ENCODE measurements around the gene NDOR1.
A peak's percentile ranks its signal among the peaks of the same experiment; 100 is the strongest.
"Not testable (repeated sequence)": the region's sequence is repeated elsewhere in the genome, so short reads cannot be mapped to it uniquely, and the experiment has no call there.

Gene NDOR1

DNA sequence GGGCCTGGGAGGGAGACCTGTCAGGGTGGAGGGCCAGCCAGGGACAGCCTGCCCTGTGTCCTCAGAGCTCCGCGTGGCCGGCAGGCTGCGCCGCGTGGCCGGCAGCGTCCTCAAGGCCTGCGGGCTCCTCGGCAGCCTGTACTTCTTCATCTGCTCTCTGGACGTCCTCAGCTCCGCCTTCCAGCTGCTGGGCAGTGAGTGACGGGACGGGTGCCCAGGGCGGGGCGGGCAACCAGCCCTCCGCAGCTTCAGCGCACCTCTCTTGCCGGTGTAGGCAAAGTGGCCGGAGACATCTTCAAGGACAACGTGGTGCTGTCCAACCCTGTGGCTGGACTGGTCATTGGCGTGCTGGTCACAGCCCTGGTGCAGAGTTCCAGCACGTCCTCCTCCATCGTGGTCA is 27.0 kb downstream of the NDOR1 start:
- no peak for DNase-seq (ENCODE audit: low spot score)

DNA sequence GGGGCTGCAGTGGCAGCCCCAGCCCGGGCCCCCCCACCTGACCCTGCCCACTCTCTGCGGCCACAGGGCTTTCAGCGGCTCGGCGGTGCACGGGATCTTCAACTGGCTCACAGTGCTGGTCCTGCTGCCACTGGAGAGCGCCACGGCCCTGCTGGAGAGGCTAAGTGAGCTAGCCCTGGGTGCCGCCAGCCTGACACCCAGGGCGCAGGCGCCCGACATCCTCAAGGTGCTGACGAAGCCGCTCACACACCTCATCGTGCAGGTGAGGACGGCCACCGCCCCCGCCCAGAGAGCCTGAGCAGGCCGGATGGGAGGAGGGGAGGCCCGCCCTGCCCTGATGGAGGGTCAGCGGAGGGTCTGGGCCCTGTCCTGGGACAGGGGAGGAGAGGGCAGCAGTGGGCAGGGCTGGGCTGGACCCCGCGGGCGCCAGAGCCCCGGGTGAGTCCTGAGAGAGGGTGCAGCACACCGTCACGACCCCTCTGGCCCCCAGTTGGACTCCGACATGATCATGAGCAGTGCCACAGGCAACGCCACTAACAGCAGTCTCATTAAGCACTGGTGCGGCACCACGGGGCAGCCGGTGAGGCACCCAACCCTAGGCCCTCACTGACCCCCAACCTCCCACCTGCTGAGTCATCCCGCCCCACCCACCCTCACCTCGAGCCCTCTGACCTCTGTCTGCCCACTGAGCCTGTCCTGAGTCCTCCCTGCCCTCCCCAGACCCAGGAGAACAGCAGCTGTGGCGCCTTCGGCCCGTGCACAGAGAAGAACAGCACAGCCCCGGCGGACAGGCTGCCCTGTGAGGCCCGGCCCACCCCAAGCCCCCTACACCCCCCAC is 27.9 kb downstream of the NDOR1 start:
- no peak for DNase-seq (ENCODE audit: low spot score)

DNA sequence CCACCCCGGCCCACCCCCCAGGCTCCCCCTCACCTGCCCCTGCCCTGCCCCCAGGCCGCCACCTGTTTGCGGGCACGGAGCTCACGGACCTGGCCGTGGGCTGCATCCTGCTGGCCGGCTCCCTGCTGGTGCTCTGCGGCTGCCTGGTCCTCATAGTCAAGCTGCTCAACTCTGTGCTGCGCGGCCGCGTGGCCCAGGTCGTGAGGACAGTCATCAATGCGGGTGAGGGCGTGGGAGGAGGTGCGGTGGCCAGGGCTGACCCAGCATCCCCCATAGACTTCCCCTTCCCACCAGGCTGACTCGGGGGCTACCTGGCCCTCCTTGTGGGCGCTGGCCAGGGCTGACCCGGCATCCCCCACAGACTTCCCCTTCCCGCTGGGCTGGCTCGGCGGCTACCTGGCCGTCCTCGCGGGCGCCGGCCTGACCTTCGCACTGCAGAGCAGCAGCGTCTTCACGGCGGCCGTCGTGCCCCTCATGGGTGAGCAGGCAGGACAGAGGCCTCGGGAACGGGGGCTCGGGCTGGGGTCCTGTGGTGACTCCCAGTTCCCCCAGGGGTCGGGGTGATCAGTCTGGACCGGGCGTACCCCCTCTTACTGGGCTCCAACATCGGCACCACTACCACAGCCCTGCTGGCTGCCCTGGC is 28.7 kb downstream of the NDOR1 start:
- no peak for DNase-seq (ENCODE audit: low spot score)

DNA sequence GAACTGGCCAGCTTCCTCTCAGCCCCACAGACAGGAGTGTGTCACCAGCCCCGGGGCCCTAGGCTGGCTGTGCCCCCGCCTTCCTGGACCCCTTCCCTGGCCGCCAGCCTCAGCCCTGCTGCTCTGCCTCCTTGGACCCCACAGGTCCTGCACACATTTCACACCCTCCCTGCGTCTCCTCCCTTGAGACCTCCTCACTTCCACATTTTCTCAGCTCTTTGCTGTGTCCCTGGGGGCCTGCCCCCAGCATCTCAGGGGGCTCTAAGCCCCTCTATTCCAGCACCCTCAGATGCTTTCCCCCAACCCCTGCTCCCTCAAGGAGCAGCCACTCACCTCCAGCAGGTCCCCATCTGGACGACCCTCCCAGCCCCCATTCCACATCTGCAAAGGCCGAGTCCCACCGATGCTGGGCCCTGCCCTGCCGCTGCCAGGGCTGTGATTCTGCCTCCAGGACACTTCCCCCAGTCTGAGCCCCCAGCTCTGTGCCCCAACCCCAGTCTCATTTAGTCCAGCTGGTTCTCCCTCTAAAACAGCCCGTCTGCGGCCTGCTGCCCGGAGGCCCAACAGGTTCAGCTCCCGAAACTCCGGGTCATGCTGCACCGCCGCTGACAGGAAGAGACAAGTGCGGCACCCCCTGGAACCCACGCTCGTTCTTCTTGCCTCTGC is 29.4 kb downstream of the NDOR1 start:
- DNase-seq (ENCODE audit: low spot score), result no peak

DNA sequence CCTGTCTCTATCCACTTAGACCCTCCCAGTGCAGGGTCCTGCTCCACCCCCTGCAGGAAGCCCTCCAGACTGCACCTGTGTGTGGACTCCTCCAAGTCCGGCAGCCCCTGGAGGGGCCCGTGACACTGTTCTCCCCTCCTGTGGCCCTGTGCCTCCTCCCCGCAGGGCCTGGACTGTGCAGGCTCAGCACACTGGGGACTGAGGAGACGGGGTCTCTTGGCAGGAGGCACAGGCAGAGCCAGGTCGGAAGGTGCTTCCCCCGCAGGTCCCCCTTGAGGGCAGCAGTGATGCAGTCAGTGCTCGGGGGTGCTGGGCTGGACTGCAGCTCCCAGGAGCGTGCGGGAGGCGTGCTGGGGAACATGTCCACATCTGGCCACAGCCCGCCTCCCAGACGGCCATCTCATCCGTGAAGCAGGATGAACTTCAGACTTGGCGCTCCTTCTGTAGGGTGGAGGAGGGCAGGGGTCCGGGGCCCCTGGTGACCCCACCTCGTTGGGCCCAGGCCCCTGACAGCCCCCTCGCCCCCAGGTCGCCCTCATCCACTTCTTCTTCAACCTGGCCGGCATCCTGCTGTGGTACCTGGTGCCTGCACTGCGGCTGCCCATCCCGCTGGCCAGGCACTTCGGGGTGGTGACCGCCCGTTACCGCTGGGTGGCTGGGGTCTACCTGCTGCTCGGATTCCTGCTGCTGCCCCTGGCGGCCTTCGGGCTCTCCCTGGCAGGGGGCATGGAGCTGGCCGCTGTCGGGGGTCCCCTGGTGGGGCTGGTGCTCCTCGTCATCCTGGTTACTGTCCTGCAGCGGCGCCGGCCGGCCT is 30.1 kb downstream of the NDOR1 start:
- no peak for DNase-seq (ENCODE audit: low spot score)

DNA sequence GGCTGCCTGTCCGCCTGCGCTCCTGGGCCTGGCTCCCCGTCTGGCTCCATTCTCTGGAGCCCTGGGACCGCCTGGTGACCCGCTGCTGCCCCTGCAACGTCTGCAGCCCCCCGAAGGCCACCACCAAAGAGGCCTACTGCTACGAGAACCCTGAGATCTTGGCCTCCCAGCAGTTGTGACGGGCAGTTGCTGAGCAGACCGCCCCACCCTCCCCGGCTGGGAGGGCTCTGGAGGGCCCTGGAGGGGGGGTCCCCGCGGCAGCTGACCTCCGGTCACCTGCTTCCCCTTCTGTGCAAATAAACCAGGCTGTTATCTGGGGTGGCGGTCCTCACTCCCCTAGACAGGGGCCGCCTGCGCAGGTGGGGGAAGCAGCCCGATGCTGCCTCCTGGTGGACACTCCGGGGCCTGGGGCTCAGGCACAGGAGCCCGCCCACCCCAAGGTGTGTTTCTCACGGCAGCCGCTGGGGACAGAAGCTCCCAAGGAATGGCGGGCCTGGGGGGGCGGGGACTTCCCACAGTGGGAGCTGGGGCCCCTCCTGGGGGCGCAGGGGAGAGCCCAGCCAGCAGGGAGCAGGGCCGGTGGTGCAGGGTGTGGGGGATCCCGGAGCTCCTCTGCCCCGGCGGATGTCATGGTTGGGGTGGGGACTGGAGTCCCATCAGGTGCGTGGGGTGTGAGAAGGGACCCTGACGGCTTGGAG is 30.9 kb downstream of the NDOR1 start:
- peak; percentile 98 for DNase-seq (ENCODE audit: low spot score)

DNA sequence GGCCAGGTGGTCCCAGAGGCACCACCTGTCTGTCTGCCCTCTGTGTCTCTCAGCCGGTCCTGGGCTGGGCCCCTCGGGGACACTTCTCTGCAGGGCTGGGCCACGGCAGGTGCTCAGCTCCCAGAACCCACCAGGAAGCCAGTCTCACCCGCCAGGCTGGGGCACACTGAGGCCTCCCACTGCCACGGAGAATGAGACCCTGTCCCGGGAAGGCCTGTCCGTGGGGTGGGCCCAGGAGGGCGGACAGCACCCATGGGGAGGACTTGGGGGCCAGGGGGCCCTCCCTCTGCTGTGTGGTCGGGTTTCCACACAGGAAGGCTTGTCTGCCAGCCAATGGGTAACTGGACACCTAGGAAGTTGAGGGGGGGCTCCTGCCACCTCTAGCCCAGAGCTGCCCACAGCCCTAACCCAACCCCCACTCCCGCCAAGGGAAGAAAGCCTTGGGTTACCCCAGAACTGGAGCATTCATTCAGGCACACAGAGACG is 31.5 kb downstream of the NDOR1 start:
- no peak for DNase-seq (ENCODE audit: low spot score)

DNA sequence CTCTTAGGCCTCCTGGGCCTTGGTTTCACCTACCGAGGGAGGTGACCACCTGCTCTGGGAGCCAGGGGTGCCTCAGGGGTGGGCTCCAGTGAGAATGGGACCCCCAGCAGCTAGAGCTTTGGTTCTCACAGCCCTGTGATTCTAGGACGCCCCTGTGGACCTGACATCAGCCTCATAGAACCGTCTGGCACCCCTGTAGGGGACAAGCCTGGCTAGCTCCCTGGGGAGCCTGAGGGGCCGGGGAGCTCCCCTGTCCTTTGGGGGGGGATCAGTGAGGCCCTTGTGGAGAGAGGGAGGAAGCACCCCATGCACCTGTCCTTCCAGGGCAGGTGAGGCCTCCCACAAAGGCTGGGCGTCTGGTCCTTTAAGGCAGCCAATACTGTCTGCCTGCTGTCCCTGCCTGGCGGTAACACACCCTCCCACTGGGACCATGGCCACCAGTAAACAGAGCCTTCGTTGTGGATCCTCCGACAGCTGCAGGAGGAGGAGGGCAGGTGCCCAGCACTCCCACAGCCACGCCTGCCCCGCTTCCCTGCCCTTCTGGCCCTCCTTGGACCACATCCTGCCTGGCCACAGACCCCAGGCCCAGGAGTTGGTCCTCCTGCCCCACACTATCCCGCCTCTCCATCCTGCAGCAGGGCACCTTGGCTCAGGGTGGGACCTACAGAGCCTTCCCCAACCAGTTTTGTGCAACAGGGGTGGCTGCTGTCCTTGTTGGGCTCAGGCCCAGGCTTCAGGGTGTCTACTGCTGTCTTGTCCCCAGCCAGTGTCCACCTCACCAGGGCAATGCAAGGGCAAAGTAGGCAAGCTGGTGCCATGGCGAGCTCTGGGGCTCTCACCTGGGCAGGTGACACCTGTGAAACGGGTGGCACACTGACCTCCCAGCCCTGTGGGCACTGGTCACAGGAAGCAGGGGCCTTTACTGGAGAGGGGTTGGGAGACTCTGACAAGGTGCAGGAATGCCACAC is 32.5 kb downstream of the NDOR1 start:
- DNase-seq (ENCODE audit: low spot score), result no peak

DNA sequence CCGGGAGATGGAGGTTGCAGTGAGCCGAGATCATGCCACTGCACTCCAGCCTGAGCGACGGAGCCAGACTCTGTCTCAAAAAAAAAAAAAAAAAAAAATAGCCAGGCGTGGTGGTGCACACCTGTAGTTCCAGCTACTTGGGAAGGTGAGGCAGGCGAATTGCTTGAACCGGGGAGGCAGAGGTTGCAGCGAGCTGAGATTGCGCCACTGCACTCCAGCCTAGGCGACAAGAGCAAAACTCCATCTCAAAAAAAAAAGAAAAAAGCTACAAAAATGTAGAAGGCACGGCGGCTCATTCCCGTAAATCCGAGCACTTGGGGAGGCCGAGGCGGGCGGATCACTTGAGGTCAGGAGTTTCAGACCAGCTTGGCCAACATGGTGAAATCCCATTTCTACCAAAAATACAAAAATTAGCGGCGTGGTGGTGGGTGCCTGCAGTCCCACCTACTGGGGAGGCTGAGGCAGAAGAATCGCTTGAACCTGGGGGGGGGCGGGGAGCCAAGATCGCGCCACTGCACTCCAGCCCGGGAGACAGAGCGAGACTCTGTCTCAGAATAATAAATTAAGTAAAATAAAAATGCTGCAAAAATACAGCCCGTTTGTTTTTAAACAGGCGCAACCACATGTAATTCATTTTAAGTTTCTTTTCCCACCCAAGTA is 34.2 kb downstream of the NDOR1 start:
- DNase-seq (ENCODE audit: low spot score), result not testable (repeated sequence)

DNA sequence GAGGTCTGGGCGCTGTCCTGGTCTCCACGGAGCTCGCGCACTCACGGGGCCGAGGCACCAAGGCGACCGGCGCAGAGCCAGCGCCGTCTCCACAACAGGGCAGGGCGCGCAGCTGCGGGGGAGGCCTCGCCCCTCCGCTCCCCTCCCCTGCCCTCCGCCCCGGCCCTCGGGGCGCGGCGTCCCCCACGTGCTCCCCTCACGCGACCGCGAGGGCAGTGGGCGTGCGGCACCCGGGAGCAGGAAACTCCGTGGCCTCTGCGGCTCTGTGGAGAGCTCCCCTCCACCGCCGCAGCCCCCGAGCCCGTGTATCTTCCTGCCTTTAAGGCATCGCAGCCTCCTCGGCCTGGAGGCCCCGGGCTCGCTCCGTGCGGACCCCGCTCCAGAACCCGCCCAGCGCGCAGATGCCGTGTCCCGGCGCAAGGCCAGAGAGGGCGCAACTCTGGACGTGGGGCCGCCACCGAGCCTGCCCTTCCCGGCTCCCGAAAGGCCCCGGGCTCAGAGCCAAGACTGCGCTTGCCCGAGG is 34.9 kb downstream of the NDOR1 start:
- DNase-seq (ENCODE audit: low spot score), result peak; percentile 82

DNA sequence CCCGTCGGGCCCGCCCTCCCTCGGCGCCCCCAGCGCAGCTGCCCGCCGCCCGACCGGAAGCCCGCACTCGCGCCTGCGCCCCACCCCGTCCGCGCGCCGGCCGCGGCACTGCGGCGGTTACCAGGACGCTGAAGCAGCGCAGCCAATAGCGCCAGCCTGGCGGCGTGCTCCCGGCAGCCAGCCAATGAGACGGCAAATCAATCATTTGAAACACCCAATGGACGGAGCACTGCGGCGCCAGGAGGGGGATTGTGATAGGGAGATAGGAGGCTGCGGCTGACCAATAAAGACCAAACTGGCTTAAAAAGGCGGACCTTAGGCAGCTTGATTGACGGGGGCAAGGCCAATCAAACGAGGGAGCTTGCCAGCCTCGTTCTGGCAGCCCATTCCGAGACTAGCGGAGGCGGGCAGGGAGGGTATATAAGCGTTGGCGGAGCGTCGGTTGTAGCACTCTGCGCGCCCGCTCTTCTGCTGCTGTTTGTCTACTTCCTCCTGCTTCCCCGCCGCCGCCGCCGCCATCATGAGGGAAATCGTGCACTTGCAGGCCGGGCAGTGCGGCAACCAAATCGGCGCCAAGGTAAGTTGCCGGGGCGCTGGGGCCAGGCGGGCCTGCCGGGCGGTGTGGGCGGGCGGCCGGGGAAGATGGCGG is 35.5 kb downstream of the NDOR1 start, which contains the start of gene TUBB4B:
Gene TUBB4B (plus strand): TSS at position 447 of the 649 bp plus-strand sequence. CDS start 74 bp downstream, at position 521.
- peak; percentile 100 for DNase-seq (ENCODE audit: low spot score)

DNA sequence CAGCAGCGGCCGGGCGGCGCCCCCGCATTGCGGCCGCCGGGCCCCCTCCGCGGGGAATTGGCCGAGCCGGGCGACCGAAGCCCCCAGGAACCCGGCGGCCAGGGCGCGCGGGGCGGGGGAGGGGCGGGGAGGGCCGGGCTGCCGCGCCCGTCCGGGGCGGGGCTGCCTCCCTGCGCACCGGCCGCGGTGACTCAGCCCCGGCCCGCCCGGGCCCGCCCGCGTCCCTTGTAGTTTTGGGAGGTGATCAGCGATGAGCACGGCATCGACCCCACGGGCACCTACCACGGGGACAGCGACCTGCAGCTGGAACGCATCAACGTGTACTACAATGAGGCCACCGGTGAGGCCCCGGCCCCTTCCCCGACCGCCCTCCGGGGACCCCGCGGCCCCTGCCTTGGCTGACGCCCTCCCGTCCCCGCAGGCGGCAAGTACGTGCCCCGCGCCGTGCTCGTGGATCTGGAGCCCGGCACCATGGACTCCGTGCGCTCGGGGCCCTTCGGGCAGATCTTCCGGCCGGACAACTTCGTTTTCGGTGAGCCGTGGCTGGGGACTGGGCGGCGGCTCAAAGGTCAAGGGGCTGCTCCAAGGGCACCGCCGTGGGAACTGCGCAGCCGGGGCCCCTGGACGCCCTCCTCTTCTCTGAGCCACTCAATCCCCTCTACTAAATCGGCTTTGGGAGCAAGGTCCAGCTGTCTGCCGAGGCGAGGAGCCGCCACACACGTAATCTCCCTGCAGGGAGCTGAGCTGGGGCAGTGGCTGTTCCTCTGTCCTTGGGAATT is 36.2 kb downstream of the NDOR1 start:
- DNase-seq (ENCODE audit: low spot score), result peak; percentile 81

DNA sequence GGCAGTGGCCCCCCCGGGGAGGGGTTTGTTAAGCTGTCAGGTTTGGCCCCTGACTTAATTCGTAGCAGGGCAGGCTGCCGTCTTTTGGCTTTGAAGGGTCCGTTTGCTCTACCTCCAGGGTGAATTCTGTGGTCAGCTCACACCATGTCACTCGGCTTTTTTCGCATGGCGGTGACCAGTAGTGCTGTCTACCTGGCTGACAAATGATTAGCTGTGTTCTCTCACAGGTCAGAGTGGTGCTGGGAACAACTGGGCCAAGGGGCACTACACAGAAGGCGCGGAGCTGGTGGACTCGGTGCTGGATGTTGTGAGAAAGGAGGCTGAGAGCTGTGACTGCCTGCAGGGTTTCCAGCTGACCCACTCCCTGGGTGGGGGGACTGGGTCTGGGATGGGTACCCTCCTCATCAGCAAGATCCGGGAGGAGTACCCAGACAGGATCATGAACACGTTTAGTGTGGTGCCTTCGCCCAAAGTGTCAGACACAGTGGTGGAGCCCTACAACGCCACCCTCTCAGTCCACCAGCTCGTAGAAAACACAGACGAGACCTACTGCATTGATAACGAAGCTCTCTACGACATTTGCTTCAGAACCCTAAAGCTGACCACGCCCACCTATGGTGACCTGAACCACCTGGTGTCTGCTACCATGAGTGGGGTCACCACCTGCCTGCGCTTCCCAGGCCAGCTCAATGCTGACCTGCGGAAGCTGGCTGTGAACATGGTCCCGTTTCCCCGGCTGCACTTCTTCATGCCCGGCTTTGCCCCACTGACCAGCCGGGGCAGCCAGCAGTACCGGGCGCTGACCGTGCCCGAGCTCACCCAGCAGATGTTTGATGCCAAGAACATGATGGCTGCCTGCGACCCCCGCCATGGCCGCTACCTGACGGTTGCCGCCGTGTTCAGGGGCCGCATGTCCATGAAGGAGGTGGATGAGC is 37.0 kb downstream of the NDOR1 start:
- DNase-seq (ENCODE audit: low spot score), result no peak

DNA sequence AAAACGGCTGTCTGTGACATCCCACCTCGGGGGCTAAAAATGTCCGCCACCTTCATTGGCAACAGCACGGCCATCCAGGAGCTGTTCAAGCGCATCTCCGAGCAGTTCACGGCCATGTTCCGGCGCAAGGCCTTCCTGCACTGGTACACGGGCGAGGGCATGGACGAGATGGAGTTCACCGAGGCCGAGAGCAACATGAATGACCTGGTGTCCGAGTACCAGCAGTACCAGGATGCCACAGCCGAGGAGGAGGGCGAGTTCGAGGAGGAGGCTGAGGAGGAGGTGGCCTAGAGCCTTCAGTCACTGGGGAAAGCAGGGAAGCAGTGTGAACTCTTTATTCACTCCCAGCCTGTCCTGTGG is 37.7 kb downstream of the NDOR1 start:
- not testable (repeated sequence) for DNase-seq (ENCODE audit: low spot score)

DNA sequence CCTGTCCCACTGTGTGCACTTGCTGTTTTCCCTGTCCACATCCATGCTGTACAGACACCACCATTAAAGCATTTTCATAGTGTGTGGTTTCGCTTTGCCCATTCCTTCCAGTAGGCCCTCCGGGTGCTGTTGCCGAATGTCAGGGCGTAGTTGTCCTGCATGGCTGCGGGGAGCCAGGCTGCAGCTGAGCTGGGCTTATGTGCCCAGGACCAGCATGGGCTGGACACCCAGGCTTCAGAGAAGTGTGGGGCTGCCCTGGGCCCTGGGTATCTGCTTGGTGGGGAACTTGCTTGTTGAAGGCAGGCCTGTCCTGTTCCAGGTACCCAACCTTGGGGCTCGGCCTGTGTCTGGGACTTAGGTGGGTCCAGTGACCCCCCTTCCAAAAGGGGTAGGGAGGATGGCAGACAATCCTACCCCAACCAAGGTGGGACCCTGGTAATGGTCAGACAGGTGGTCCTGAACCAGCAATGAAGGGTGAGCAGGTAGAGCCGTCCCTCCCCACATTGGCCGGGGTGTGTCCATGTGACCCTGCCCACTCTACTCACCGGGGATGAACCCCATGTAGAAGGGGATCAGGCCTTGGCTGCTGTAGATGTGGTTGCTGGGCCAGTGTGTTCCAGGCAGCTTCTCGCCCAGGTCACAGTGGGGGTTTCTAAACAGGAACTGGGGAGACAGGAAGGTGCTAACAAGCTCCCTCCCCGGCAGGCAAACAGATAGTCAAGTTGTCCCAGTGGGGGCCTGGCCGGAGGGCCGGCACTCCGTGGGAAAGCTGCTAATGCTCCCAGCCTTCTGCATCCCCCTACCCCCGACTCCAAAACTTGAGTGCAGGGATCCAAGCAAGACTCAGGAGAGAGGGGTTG is 38.4 kb downstream of the NDOR1 start:
- DNase-seq (ENCODE audit: low spot score), result no peak
